Fibroblast of villous mesenchyme (primary cell): ENCODE data around the gene BHLHE40. TPM values are rescaled to one million over a fixed set of nuclear protein-coding genes. Genes with fewer than 3 reads are reported as not detected.

Experiments
- DNase-seq: peaks from one replicate; pipeline ENCODE4 v3.0.0-alpha.2; 2010; ENCODE audit warnings: low read depth
- H3K4me3 ChIP-seq: 2 replicates; pipeline ENCODE4 v1.5.1; 2011; ENCODE audit warnings: low read depth, mild to moderate bottlenecking, low read length
- CTCF ChIP-seq: IDR thresholded peaks from 2 replicates; pipeline ENCODE4 v1.5.1; 2012; ENCODE audit warnings: low read depth, mild to moderate bottlenecking, low read length; ENCODE audit not compliant: insufficient read depth
- total RNA-seq: library from RNA; depleted of rRNA; stranded (reverse); fragments of >200 nt; gene quantifications from 2 replicates; pipeline ENCODE4 v1.2.3, GENCODE V29; 2012

The BHLHE40 gene
- total RNA-seq, 1 donor, result 53.5 TPM

GRCh38 chr3:4978966-4979427, 240 bp upstream of the BHLHE40 start:
- peak; percentile 99 for DNase-seq
- H3K4me3 ChIP-seq, result peak overlapping the region; percentile 100
- TF ChIP-seq CTCF, result no peak

GRCh38 chr3:4980229-4981203, 1.3 kb downstream of the BHLHE40 start:
- peak; percentile 98 for TF ChIP-seq CTCF
- H3K4me3 ChIP-seq, result peak overlapping the region; percentile 100
- DNase-seq, result peak; percentile 94

GRCh38 chr3:4981294-4981664, 2.0 kb downstream of the BHLHE40 start:
- peak overlapping the region; percentile 100 for H3K4me3 ChIP-seq
- no peak for TF ChIP-seq CTCF
- DNase-seq, result no peak

- TF ChIP-seq CTCF, result peak; percentile 45
- H3K4me3 ChIP-seq, result peak overlapping the region; percentile 100
- peak; percentile 93 for DNase-seq
These were observed 2.6 kb downstream of the BHLHE40 start for GRCh38 chr3:4981665-4982494.

GRCh38 chr3:4982773-4983738, 3.8 kb downstream of the BHLHE40 start:
- TF ChIP-seq CTCF, result no peak
- DNase-seq, result peak; percentile 73
- H3K4me3 ChIP-seq, result peak overlapping the region; percentile 100
